ENCODE results near the gene JARID2. TPM values are rescaled to one million over a fixed set of nuclear protein-coding genes. Genes with fewer than 3 reads are reported as not detected.

JARID2 gene
- total RNA-seq, 4 donors from 2014 or later = 6.6 to 8.1 (median 7.5) TPM

DNA sequence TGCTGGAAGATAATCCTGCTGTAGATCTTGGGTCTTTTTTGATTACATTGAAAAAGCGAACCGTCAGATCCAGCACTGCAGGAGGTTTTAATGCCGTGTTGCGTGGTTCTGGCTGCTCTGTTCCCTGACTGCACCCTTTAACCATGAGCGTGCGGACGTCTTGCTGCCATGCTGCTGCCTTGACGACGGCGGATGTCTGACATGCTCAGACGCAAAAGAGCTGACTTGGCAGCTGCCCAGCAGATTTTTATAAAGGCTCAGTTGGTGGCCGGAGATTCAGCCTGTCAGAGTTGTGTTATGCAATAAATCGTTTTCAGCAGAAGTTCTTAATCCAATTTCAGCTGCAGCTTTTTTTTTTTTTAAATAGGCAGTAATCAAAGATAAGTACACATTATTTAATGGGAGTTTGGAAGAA is 119.4 kb downstream of the JARID2 start:
- peaks cover 8 to 25% of the 10 kb centered on the region in 2 donors for H3K4me1 ChIP-seq
- H3K36me3 ChIP-seq = no peaks in the 10 kb centered on the region
- no peak overlapping the region for H3K4me3 ChIP-seq (replicated peaks in 1 of 3)
- no peaks in the 10 kb centered on the region for H3K9me3 ChIP-seq
- peak; percentile 50 for DNase-seq
- TF ChIP-seq, protein P1, sequence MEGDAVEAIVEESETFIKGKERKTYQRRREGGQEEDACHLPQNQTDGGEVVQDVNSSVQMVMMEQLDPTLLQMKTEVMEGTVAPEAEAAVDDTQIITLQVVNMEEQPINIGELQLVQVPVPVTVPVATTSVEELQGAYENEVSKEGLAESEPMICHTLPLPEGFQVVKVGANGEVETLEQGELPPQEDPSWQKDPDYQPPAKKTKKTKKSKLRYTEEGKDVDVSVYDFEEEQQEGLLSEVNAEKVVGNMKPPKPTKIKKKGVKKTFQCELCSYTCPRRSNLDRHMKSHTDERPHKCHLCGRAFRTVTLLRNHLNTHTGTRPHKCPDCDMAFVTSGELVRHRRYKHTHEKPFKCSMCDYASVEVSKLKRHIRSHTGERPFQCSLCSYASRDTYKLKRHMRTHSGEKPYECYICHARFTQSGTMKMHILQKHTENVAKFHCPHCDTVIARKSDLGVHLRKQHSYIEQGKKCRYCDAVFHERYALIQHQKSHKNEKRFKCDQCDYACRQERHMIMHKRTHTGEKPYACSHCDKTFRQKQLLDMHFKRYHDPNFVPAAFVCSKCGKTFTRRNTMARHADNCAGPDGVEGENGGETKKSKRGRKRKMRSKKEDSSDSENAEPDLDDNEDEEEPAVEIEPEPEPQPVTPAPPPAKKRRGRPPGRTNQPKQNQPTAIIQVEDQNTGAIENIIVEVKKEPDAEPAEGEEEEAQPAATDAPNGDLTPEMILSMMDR (IDR thresholded peaks at IDR 0.05) = no peak
- TF ChIP-seq POLR2A (IDR thresholded peaks at IDR 0.05) = no peak
- H3K27me3 ChIP-seq = no peaks in the 10 kb centered on the region
- 27 to 34% methylated on average over 13 of the region's 13 CpGs for WGBS, 2 donors
- intact Hi-C loops (cut with DNase I) = no loop called here
- no peak overlapping the region for H3K27ac ChIP-seq

DNA sequence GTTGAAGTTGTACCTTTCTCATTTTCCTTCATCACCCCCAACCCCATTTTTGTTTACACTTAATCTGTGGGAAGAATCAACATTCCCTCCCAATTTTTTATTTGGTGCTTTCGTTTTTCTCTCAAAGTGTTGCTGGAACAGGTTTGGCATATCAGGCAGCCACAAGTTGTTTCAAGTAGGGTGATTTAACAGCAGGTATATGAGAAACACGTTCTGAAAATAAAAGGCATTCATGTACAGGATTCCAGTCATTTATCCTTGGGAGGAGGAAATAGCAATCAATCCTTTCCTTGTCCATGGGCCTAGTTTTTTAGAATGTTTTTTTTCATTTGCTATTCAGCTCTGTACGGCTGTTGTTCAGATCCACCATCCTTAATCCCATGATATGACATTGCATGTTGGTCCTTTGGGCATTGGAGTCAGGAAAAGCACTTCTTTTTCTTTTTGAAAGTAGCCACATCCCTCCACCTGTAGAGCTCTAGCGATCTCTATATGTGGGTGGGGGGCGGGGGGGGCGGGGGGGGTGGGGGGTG is 120.2 kb downstream of the JARID2 start:
- 32 to 34% methylated on average over 6 of the region's 6 CpGs for WGBS, 2 donors

DNA sequence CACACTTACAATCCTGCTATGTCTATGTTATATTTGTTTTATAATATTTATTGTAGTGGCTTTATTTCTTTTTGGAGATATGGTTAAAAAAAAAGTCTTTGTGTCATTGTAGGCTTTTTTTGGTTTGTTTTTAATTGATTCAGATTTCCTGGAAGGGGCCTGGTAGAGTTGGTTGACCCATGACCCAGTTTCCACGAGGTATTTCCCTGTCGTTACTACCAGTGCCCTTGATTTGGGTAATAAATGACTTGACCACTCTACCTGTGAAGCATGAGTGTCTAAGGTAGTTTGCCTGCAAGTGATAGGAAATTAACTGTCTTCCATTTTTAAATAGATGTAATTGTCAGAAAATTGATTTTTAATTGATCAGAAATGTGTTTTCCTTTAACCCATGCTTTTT is 121.0 kb downstream of the JARID2 start:
- Histone ChIP-seq H3K36me3 (no peaks in the 10 kb centered on the region), H3K27me3 (no peaks in the 10 kb centered on the region), H3K9me3 (no peaks in the 10 kb centered on the region), H3K4me3 (replicated peaks in 1 of 3) (no peak overlapping the region), H3K27ac (no peak overlapping the region), H3K4me1 (peaks cover 8 to 25% of the 10 kb centered on the region in 2 donors)
- intact Hi-C loops (cut with DNase I) = no loop called here
- 64 to 83% methylated on average over 2 of the region's 2 CpGs for WGBS, 2 donors
- no peak for DNase-seq
- TF ChIP-seq, protein P1 (IDR thresholded peaks at IDR 0.05) = no peak
- no peak for TF ChIP-seq POLR2A (IDR thresholded peaks at IDR 0.05)

More for the DNA sequence above, 120.2 kb downstream of the JARID2 start:
- Histone ChIP-seq H3K27me3 (no peaks in the 10 kb centered on the region), H3K36me3 (no peaks in the 10 kb centered on the region), H3K27ac (no peak overlapping the region), H3K4me3 (replicated peaks in 1 of 3) (no peak overlapping the region), H3K9me3 (no peaks in the 10 kb centered on the region), H3K4me1 (peaks cover 8 to 25% of the 10 kb centered on the region in 2 donors)
- DNase-seq = no peak
- intact Hi-C loops (cut with DNase I) = no loop called here
- no peak for TF ChIP-seq POLR2A (IDR thresholded peaks at IDR 0.05)
- TF ChIP-seq, protein P1 (IDR thresholded peaks at IDR 0.05) = no peak

DNA sequence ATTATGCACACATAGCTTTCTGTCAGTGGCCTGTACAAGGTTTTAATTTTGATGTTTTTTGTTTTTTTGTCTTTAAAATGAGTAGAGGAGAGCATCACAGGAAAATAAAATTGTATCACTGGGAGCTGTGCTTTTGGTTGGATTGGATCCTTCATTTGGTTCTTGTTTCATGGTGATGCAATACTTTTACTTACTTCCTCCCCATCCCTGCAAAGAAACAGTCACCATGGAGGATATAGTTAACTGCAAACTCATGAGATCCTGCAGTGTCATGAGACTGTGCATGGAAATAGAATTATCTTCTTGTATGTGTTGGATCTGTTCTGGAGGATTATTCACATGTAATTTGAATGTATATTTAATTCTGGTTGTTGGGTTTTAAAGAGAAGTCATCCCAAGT is 122.3 kb downstream of the JARID2 start:
- Histone ChIP-seq H3K9me3 (no peaks in the 10 kb centered on the region), H3K36me3 (no peaks in the 10 kb centered on the region), H3K27ac (no peak overlapping the region), H3K27me3 (no peaks in the 10 kb centered on the region), H3K4me1 (peaks cover 8 to 25% of the 10 kb centered on the region in 2 donors), H3K4me3 (replicated peaks in 1 of 3) (no peak overlapping the region)
- TF ChIP-seq, protein P1 (IDR thresholded peaks at IDR 0.05) = no peak
- intact Hi-C loops (cut with DNase I) = no loop called here
- no peak for DNase-seq

DNA sequence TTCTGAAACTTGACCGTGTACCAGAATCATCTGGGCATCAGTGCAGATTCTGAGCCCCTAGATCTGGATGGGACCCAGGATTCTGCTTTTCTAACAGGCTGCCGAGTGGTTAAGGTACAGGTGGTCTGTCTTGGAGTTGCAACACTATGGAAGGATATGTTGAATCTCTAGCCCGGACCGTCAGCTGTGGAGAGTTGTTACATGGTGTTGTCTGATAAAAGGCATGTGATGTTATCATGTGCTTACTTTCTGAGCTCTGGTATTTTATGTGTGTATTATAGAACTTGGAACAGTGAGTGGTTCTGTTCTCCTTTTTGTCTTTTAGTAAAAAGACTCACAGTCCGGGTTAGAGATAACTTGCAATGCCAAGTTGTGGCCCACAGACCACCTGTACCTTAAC is 123.0 kb downstream of the JARID2 start:
- WGBS, 2 donors = 97 to 98% methylated on average over 5 of the region's 5 CpGs

More for the DNA sequence above, 123.0 kb downstream of the JARID2 start:
- Histone ChIP-seq H3K36me3 (no peaks in the 10 kb centered on the region), H3K27ac (no peak overlapping the region), H3K9me3 (no peaks in the 10 kb centered on the region), H3K4me1 (peaks cover 8 to 25% of the 10 kb centered on the region in 2 donors), H3K27me3 (no peaks in the 10 kb centered on the region), H3K4me3 (replicated peaks in 1 of 3) (no peak overlapping the region)
- TF ChIP-seq, protein P1 (IDR thresholded peaks at IDR 0.05) = no peak
- no peak for TF ChIP-seq POLR2A (IDR thresholded peaks at IDR 0.05)
- intact Hi-C loops (cut with DNase I) = no loop called here
- no peak for DNase-seq

Data from thyroid gland (tissue), 4 donors.